Esophagus squamous epithelium (tissue), 4 donors: ENCODE data around the gene ENOX1.

Experiments used
- CTCF ChIP-seq, 6 experiments: fragments of 450-650 bp in 4 of 6; fragments of 200-600 bp in 2 of 6; sonication (generic) in 2 of 6; IDR thresholded peaks; one replicate each; pipeline ENCODE4 v1.5.1; 2016 to 2019; ENCODE audit warnings: antibody characterized with exemption in 6 of 6, mild to moderate bottlenecking in 4 of 6, moderate library complexity in 4 of 6
- POLR2A ChIP-seq, 4 donors: fragments of 450-650 bp; IDR thresholded peaks; one replicate each; pipeline ENCODE4 v1.6.1; 2017; ENCODE audit warnings: antibody characterized with exemption in 4 of 4, mild to moderate bottlenecking in 4 of 4, moderate library complexity in 3 of 4

GRCh38 chr13:43475140-43475539 is 311.6 kb downstream of the ENOX1 start:
- TF ChIP-seq CTCF (IDR thresholded peaks at IDR 0.05) (no peak), POLR2A (IDR thresholded peaks at IDR 0.05) (no peak)
